A673 (cell line): ENCODE data around the gene RETREG2.

Experiments used
- CTCF ChIP-seq: fragments of 300-800, 200-600 bp; sonication (generic); conservative IDR thresholded peaks from 2 replicates; pipeline ENCODE4 v1.5.1; 2017; ENCODE audit warnings: low read depth, mild to moderate bottlenecking, antibody characterized with exemption, low read length, moderate library complexity, mixed read lengths
- EZH2 ChIP-seq: fragments of 200-600 bp; sonication (generic); IDR thresholded peaks from 2 replicates; pipeline ENCODE4 v1.6.1; 2017; ENCODE audit warnings: borderline replicate concordance, low read depth, mild to moderate bottlenecking, mixed read lengths, antibody characterized with exemption, low read length; ENCODE audit not compliant: poor library complexity, severe bottlenecking

GRCh38 chr2:219158586-219158985 is 19.5 kb upstream of the RETREG2 start:
- TF ChIP-seq CTCF: no peak
- no peak for TF ChIP-seq EZH2
